SK-N-SH treated with all-trans-retinoic acid at 6 μM for 48 hours (cell line): ENCODE measurements around the gene STRA6.
A peak's percentile ranks its signal among the peaks of the same experiment; 100 is the strongest.

Experiments
- ATAC-seq: fragments of 200-7000 bp; cut with Tn5 transposase; 3 replicates; pipeline ENCODE4 v1.9.1; 2020; ENCODE audit warnings: mild to moderate bottlenecking, moderate library complexity
- BACH2 ChIP-seq: fragments of 250-450 bp; sonication (Bioruptor Pico); IDR thresholded peaks from 2 replicates; pipeline ENCODE4 v1.9.0; 2021; ENCODE audit warnings: mild to moderate bottlenecking, borderline replicate concordance
- CSDC2 ChIP-seq: fragments of 250-450 bp; sonication (Bioruptor Pico); IDR thresholded peaks from 2 replicates; pipeline ENCODE4 v1.5.0; 2020; ENCODE audit warnings: mild to moderate bottlenecking, moderate library complexity
- ESRRG ChIP-seq: fragments of 250-450 bp; sonication (Bioruptor Pico); IDR thresholded peaks from 2 replicates; pipeline ENCODE4 v1.6.1; 2021; ENCODE audit warnings: mild to moderate bottlenecking
- GLIS3 ChIP-seq: fragments of 250-450 bp; sonication (Bioruptor Pico); IDR thresholded peaks from 2 replicates; pipeline ENCODE4 v1.5.0; 2020; ENCODE audit warnings: mild to moderate bottlenecking, moderate library complexity
- ISL1 ChIP-seq: fragments of 250-450 bp; sonication (Bioruptor Pico); IDR thresholded peaks from 2 replicates; pipeline ENCODE4 v2.1.2; 2022; ENCODE audit warnings: mild to moderate bottlenecking, moderate library complexity
- OSR1 ChIP-seq: fragments of 250-450 bp; sonication (Bioruptor Pico); IDR thresholded peaks from 2 replicates; pipeline ENCODE4 v1.8.0; 2022; ENCODE audit warnings: moderate library complexity, mild to moderate bottlenecking, inconsistent platforms
- PPARA ChIP-seq: fragments of 250-450 bp; sonication (Bioruptor Pico); IDR thresholded peaks from 2 replicates; pipeline ENCODE4 v1.5.0; 2020; ENCODE audit warnings: mild to moderate bottlenecking, borderline replicate concordance
- SNAI2 ChIP-seq: fragments of 250-450 bp; sonication (Bioruptor Pico); IDR thresholded peaks from 2 replicates; pipeline ENCODE4 v1.5.0; 2020; ENCODE audit warnings: mild to moderate bottlenecking, moderate library complexity
- TOX ChIP-seq: fragments of 250-450 bp; sonication (Bioruptor Pico); IDR thresholded peaks from 2 replicates; pipeline ENCODE4 v1.8.0; 2021; ENCODE audit warnings: mild to moderate bottlenecking, moderate library complexity, borderline replicate concordance
- ZC3H10 ChIP-seq: fragments of 250-450 bp; sonication (Bioruptor Pico); IDR thresholded peaks from 2 replicates; pipeline ENCODE4 v1.5.1; 2021; ENCODE audit warnings: mild to moderate bottlenecking, moderate library complexity
- ZFP3 ChIP-seq: fragments of 250-450 bp; sonication (Bioruptor Pico); IDR thresholded peaks from 2 replicates; pipeline ENCODE4 v1.5.0; 2020; ENCODE audit warnings: mild to moderate bottlenecking, moderate library complexity
- ZFP30 ChIP-seq: fragments of 450-650 bp; formaldehyde crosslinking; IDR thresholded peaks from 2 replicates; pipeline ENCODE4 v1.5.0; 2022; ENCODE audit warnings: mild to moderate bottlenecking, moderate library complexity
- ZNF565 ChIP-seq: fragments of 450-650 bp; formaldehyde crosslinking; conservative IDR thresholded peaks from 2 replicates; pipeline ENCODE4 v1.5.0; 2020; ENCODE audit warnings: low read depth, mild to moderate bottlenecking, moderate library complexity
- ZNF70 ChIP-seq: fragments of 450-650 bp; formaldehyde crosslinking; IDR thresholded peaks from 2 replicates; pipeline ENCODE4 v1.5.0; 2020; ENCODE audit warnings: mild to moderate bottlenecking, moderate library complexity
- ZNF8 ChIP-seq: fragments of 450-650 bp; formaldehyde crosslinking; IDR thresholded peaks from 2 replicates; pipeline ENCODE4 v1.5.0; 2020; ENCODE audit warnings: mild to moderate bottlenecking, moderate library complexity
- TF ChIP-seq, protein P1 (sequence below): fragments of 250-450 bp; sonication (Bioruptor Pico); IDR thresholded peaks from 2 replicates; pipeline ENCODE4 v1.5.1; 2020; ENCODE audit warnings: low read depth, mild to moderate bottlenecking, moderate library complexity
- TF ChIP-seq, protein P2 (sequence below): fragments of 250-450 bp; sonication (Bioruptor Pico); IDR thresholded peaks from 2 replicates; pipeline ENCODE4 v1.8.0; 2021; ENCODE audit warnings: low read depth, mild to moderate bottlenecking, moderate library complexity, borderline replicate concordance
- TF ChIP-seq, protein P3 (sequence below): fragments of 250-450 bp; sonication (Bioruptor Pico); IDR thresholded peaks from 2 replicates; pipeline ENCODE4 v1.5.1; 2021; ENCODE audit warnings: mild to moderate bottlenecking, moderate library complexity
- TF ChIP-seq, protein P4 (sequence below): fragments of 250-450 bp; sonication (Bioruptor Pico); IDR thresholded peaks from 2 replicates; pipeline ENCODE4 v1.8.0; 2020; ENCODE audit warnings: mild to moderate bottlenecking, moderate library complexity, borderline replicate concordance
- TF ChIP-seq, protein P5 (sequence below): fragments of 250-450 bp; sonication (Bioruptor Pico); IDR thresholded peaks from 2 replicates; pipeline ENCODE4 v1.5.0; 2020; ENCODE audit warnings: mild to moderate bottlenecking, moderate library complexity

Gene STRA6

DNA sequence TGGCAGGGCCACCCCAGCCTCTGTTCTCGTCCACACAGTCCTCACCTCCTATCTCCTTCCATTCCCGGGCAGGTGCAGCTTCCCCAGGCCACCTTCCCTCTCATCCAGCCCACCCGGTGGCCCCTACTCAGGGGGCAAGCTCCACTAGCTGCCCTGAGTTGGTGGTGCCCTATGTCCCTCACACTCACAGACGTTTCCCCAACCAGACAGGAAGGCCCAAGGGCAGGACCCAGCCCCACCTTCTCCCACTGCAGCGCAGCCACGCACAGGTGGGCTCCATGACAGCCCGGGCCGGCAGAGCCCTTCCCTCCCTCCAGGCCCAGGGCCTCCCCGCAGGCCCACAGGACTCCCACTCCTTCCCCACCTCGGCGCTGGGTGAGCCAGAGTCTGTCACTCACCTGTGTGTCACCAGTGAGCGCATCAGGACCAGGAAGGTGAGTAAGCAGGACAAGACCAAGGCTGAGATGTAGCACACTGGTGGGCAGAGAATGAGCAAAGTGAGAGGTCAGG lies 17.9 kb downstream of the STRA6 start (continued):
- TF ChIP-seq, protein P1, sequence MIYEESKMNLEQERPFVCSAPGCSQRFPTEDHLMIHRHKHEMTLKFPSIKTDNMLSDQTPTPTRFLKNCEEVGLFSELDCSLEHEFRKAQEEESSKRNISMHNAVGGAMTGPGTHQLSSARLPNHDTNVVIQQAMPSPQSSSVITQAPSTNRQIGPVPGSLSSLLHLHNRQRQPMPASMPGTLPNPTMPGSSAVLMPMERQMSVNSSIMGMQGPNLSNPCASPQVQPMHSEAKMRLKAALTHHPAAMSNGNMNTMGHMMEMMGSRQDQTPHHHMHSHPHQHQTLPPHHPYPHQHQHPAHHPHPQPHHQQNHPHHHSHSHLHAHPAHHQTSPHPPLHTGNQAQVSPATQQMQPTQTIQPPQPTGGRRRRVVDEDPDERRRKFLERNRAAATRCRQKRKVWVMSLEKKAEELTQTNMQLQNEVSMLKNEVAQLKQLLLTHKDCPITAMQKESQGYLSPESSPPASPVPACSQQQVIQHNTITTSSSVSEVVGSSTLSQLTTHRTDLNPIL, result no peak
- TF ChIP-seq BACH2 (CRISPR knock-in tag) (no peak), TOX (no peak), ZC3H10 (no peak)

DNA sequence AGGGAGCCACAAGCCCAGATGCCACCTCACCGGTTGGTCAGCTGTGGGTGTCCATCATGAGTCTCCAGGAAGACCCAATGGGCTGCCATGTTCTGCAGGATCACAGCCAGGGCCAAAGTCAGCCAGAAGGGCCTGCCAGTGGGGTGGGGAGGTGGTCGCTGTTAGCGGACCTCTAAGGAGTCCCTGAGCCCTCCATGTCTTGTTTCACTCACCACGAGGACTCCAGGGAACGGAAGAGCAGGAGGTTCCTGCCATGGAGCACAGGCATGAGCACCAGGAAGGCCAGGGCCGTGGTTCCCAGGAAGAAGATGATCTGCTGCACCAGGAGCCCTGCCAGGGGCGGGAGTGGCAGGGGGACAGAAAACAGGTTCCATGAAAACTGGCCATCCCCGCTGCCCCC lies 20.5 kb downstream of the STRA6 start:
- no peak for ATAC-seq
- TF ChIP-seq, protein P1, result no peak
- TF ChIP-seq ZNF8 (CRISPR knock-in tag), result no peak
- TF ChIP-seq, protein P2, sequence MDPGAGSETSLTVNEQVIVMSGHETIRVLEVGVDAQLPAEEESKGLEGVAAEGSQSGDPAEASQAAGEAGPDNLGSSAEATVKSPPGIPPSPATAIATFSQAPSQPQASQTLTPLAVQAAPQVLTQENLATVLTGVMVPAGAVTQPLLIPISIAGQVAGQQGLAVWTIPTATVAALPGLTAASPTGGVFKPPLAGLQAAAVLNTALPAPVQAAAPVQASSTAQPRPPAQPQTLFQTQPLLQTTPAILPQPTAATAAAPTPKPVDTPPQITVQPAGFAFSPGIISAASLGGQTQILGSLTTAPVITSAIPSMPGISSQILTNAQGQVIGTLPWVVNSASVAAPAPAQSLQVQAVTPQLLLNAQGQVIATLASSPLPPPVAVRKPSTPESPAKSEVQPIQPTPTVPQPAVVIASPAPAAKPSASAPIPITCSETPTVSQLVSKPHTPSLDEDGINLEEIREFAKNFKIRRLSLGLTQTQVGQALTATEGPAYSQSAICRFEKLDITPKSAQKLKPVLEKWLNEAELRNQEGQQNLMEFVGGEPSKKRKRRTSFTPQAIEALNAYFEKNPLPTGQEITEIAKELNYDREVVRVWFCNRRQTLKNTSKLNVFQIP (CRISPR knock-in tag), result no peak
- no peak for TF ChIP-seq TOX
- no peak for TF ChIP-seq ZC3H10

DNA sequence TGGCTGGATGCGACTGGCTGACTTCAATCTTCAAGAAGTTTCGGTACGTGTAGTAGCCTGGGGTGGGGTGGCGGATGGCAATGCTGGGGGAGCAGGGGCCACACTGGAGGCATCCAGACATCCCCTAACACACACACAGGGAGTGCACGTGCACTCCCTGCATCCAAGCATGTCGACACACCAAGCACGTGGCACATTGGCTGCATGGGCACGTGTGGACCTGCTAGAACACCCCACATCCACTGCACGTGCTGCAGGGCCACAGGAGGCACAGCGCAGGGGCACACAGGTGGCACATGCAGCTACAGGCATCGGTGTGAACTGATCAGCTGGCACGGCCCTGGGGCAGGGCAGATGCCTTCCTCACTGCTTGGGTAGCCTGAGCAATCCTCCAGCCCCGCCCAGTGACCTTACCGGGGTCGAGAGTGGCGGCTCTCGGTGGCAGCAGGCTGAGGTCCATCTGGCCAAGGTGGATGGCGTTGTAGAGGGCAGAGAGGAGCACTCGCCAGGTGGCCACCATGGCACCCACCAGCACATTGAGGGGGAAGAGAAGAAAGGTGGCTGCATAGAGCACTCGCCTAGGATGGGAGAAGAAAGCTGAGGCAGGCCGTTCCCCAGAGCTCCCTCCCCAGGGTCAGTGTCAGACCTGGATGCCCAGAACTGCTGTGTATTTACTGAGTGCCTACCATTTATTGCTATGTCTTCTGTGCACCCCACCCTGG lies 21.5 kb downstream of the STRA6 start:
- no peak for ATAC-seq
- TF ChIP-seq ZNF70 (CRISPR knock-in tag), result no peak
- no peak for TF ChIP-seq PPARA (CRISPR knock-in tag)
- TF ChIP-seq, protein P2 (CRISPR knock-in tag), result no peak
- no peak for TF ChIP-seq ISL1 (CRISPR knock-in tag)
- no peak for TF ChIP-seq OSR1
- no peak for TF ChIP-seq GLIS3 (CRISPR knock-in tag)

DNA sequence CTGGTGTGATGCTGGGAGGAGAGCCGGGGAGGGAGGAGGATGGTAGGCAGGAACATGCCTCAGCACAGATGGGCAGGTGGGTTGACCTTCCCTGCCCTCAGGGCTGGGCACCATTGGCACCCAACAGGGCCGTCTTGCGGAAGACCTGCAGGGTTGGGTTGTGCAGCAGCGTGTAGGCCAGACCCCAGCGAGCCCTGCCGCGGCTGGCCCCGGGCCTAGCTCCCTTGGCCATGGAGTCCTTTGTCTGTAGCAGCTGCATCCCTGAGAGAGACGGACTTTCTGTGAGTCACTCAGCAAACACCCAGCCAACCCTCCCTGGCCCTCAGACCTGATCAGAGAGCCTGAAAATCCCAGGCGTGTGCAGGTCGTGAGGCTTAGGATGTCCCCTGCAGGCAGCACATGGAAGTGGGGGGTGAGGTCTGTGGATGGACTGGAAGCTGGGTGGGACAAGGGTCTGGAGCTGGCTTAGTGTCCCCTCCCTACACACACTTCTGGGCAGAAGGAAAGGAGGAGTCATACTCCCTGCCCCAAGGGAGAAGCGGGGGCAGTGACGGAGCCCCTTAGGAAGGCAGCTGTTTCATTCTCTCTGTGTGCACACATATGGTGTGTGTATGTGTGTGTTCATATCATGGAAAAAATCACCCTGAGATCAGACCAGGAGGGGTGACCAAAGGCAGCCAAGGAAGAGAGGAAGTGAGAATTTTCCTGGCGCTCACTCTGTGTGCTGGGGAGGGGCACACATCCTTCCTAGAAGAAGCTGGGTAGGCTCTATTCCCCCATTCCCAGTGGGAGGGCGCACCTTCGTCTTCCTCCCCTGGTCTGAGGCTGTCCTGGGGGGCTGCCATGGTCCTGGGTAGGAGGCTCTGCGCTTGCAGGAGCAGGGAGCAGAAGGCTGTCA lies 22.4 kb downstream of the STRA6 start:
- ATAC-seq, result peak; percentile 3
- no peak for TF ChIP-seq ZFP30 (CRISPR knock-in tag)
- TF ChIP-seq OSR1, result no peak
- no peak for TF ChIP-seq CSDC2 (CRISPR knock-in tag)
- TF ChIP-seq TOX, result no peak
- TF ChIP-seq, protein P3, sequence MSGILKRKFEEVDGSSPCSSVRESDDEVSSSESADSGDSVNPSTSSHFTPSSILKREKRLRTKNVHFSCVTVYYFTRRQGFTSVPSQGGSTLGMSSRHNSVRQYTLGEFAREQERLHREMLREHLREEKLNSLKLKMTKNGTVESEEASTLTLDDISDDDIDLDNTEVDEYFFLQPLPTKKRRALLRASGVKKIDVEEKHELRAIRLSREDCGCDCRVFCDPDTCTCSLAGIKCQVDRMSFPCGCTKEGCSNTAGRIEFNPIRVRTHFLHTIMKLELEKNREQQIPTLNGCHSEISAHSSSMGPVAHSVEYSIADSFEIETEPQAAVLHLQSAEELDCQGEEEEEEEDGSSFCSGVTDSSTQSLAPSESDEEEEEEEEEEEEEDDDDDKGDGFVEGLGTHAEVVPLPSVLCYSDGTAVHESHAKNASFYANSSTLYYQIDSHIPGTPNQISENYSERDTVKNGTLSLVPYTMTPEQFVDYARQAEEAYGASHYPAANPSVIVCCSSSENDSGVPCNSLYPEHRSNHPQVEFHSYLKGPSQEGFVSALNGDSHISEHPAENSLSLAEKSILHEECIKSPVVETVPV (CRISPR knock-in tag), result no peak

DNA sequence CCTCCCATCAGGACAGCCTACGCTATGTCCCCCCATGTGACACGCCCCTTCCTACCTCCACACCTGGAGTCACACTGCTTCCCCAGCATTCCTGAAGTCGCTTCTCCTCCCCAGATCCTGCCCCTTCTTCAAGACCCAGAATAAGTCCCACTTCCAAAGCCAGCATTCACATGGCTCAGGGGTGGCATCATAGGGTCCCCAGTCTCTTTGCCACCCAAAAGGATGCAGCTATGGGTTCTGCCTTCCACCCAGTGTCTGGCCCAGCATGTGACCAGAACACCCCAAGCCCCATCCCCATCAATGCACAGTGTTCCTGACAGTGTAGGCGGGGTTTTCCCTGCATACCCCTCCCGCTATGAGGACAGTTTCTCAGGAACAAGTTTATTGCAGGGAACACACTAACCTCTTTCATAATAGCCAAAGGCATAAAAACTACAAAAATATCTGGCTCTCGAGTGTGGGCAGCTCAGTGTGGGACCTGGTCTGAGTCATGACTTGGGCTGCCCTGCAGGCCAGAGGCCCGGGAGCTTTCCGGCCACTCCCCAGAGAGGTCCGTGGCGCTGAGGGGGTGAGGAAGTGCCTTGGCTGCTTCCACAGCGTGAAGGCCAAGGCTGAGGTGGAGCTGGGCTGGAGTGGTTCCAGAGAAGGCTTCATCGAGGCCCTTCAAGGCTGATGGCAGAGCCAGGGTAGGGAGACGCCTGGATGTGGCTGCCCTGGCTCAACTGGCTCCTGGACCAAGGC lies 23.3 kb downstream of the STRA6 start:
- ATAC-seq, result peak; percentile 86
- TF ChIP-seq, protein P4, sequence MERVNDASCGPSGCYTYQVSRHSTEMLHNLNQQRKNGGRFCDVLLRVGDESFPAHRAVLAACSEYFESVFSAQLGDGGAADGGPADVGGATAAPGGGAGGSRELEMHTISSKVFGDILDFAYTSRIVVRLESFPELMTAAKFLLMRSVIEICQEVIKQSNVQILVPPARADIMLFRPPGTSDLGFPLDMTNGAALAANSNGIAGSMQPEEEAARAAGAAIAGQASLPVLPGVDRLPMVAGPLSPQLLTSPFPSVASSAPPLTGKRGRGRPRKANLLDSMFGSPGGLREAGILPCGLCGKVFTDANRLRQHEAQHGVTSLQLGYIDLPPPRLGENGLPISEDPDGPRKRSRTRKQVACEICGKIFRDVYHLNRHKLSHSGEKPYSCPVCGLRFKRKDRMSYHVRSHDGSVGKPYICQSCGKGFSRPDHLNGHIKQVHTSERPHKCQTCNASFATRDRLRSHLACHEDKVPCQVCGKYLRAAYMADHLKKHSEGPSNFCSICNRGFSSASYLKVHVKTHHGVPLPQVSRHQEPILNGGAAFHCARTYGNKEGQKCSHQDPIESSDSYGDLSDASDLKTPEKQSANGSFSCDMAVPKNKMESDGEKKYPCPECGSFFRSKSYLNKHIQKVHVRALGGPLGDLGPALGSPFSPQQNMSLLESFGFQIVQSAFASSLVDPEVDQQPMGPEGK (CRISPR knock-in tag), result no peak
- TF ChIP-seq SNAI2 (CRISPR knock-in tag) (no peak), CSDC2 (CRISPR knock-in tag) (no peak), ZC3H10 (no peak), ESRRG (CRISPR knock-in tag) (no peak), ZNF565 (CRISPR knock-in tag) (no peak), OSR1 (no peak), ZFP3 (CRISPR knock-in tag) (0 out of 2 replicates have a peak, but pooled peaks have one; percentile 58)
- TF ChIP-seq, protein P5, sequence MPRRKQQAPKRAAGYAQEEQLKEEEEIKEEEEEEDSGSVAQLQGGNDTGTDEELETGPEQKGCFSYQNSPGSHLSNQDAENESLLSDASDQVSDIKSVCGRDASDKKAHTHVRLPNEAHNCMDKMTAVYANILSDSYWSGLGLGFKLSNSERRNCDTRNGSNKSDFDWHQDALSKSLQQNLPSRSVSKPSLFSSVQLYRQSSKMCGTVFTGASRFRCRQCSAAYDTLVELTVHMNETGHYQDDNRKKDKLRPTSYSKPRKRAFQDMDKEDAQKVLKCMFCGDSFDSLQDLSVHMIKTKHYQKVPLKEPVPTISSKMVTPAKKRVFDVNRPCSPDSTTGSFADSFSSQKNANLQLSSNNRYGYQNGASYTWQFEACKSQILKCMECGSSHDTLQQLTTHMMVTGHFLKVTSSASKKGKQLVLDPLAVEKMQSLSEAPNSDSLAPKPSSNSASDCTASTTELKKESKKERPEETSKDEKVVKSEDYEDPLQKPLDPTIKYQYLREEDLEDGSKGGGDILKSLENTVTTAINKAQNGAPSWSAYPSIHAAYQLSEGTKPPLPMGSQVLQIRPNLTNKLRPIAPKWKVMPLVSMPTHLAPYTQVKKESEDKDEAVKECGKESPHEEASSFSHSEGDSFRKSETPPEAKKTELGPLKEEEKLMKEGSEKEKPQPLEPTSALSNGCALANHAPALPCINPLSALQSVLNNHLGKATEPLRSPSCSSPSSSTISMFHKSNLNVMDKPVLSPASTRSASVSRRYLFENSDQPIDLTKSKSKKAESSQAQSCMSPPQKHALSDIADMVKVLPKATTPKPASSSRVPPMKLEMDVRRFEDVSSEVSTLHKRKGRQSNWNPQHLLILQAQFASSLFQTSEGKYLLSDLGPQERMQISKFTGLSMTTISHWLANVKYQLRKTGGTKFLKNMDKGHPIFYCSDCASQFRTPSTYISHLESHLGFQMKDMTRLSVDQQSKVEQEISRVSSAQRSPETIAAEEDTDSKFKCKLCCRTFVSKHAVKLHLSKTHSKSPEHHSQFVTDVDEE (CRISPR knock-in tag), result no peak
